Trophoblast cell (in vitro differentiated cells and primary cell): ENCODE data around the gene KIF7. TPM values are rescaled to one million over a fixed set of nuclear protein-coding genes. Genes with fewer than 3 reads are reported as not detected.

Source experiments
- DNase-seq, 2 donors: peaks; one replicate each; pipeline ENCODE4 v3.0.0-alpha.2; 2016
- H2AFZ ChIP-seq: 2 replicates; pipeline ENCODE4 v1.6.1; 2013; ENCODE audit warnings: low read length, moderate library complexity, mild to moderate bottlenecking; ENCODE audit not compliant: insufficient read depth, poor library complexity
- H2AK5ac ChIP-seq: 2 replicates; pipeline ENCODE4 v1.6.1; 2013; ENCODE audit warnings: mild to moderate bottlenecking, low read length
- H2BK120ac ChIP-seq: 2 replicates; pipeline ENCODE4 v1.6.1; 2013; ENCODE audit warnings: low read length, mild to moderate bottlenecking, moderate library complexity; ENCODE audit not compliant: insufficient read depth, poor library complexity
- H2BK12ac ChIP-seq: 2 replicates; pipeline ENCODE4 v1.6.1; 2013; ENCODE audit warnings: mild to moderate bottlenecking, low read length, moderate library complexity
- H2BK5ac ChIP-seq: 2 replicates; pipeline ENCODE4 v1.6.1; 2013; ENCODE audit warnings: low read length, low read depth, moderate library complexity, mild to moderate bottlenecking; ENCODE audit not compliant: poor library complexity
- H3K14ac ChIP-seq: 2 replicates; pipeline ENCODE4 v1.6.1; 2013; ENCODE audit warnings: mild to moderate bottlenecking, low read length
- H3K18ac ChIP-seq: 2 replicates; pipeline ENCODE4 v1.6.1; 2013; ENCODE audit warnings: mild to moderate bottlenecking, low read length
- H3K23ac ChIP-seq: 2 replicates; pipeline ENCODE4 v1.6.1; 2013; ENCODE audit warnings: low read length
- H3K27ac ChIP-seq: 2 replicates; pipeline ENCODE4 v1.5.1; 2013; ENCODE audit warnings: low read depth, mild to moderate bottlenecking, inconsistent platforms, low read length, moderate library complexity
- H3K27me3 ChIP-seq: 2 replicates; pipeline ENCODE4 v1.6.1; 2013; ENCODE audit warnings: inconsistent platforms, mild to moderate bottlenecking, low read length, moderate library complexity; ENCODE audit not compliant: insufficient read depth
- H3K36me3 ChIP-seq, 2 experiments: 1 replicate in 1 of 2; 2 replicates in 1 of 2; pipeline ENCODE4 v1.6.1; 2013; ENCODE audit warnings: low read length in 2 of 2, mild to moderate bottlenecking in 2 of 2, moderate library complexity in 1 of 2; ENCODE audit not compliant: insufficient read depth in 2 of 2, control insufficient read depth in 1 of 2
- H3K4ac ChIP-seq: 2 replicates; pipeline ENCODE4 v1.6.1; 2013; ENCODE audit warnings: low read depth, mild to moderate bottlenecking, low read length, moderate library complexity
- H3K4me1 ChIP-seq, 2 experiments: 1 replicate in 1 of 2; 2 replicates in 1 of 2; pipeline ENCODE4 v1.6.1; 2013; ENCODE audit warnings: low read length in 2 of 2, mild to moderate bottlenecking in 2 of 2, moderate library complexity in 1 of 2; ENCODE audit not compliant: insufficient read depth in 2 of 2, control insufficient read depth in 1 of 2
- H3K4me2 ChIP-seq: 2 replicates; pipeline ENCODE4 v1.6.1; 2013; ENCODE audit warnings: inconsistent platforms, mild to moderate bottlenecking, low read length, moderate library complexity
- H3K4me3 ChIP-seq: 2 replicates; pipeline ENCODE4 v1.5.1; 2013; ENCODE audit warnings: mild to moderate bottlenecking, low read depth, low read length, inconsistent platforms
- H3K79me1 ChIP-seq: one replicate; pipeline ENCODE4 v1.6.1; 2013; ENCODE audit warnings: low read length
- H3K79me2 ChIP-seq: 2 replicates; pipeline ENCODE4 v1.6.1; 2013; ENCODE audit warnings: low read length, mild to moderate bottlenecking; ENCODE audit not compliant: control insufficient read depth, insufficient read depth, poor library complexity
- H3K9ac ChIP-seq: 2 replicates; pipeline ENCODE4 v1.6.1; 2013; ENCODE audit warnings: mild to moderate bottlenecking, low read length
- H3K9me3 ChIP-seq: 2 replicates; pipeline ENCODE4 v1.6.1; 2013; ENCODE audit warnings: low read depth, mild to moderate bottlenecking, control low read depth, inconsistent platforms, low read length; ENCODE audit not compliant: insufficient read depth
- H4K12ac ChIP-seq: 2 replicates; pipeline ENCODE4 v1.6.1; 2013; ENCODE audit warnings: low read depth, mild to moderate bottlenecking, low read length, moderate library complexity
- H4K8ac ChIP-seq: 2 replicates; pipeline ENCODE4 v1.6.1; 2013; ENCODE audit warnings: low read depth, mild to moderate bottlenecking, low read length, moderate library complexity
- H4K91ac ChIP-seq: one replicate; pipeline ENCODE4 v1.6.1; 2013; ENCODE audit warnings: low read depth, mild to moderate bottlenecking, low read length, moderate library complexity
- WGBS: extraction: QIAGEN DNeasy Blood & Tissue Kit; methylation state at CpG from one replicate; pipeline ENCODE4 v1.1.7; 2013; ENCODE audit warnings: missing lambda C conversion rate; ENCODE audit not compliant: insufficient read length, insufficient coverage; ENCODE audit errors: extremely low coverage; 5-methylcytosine and 5-hydroxymethylcytosine counted together
- polyA plus RNA-seq: library from polyadenylated mRNA; stranded (reverse); fragments of 200-250 nt; gene quantifications from 2 replicates; pipeline ENCODE4 v1.2.3, GENCODE V29; 2013

The KIF7 gene
- 3.2 and 3.3 TPM in 2 replicates for polyA plus RNA-seq

GRCh38 chr15:89654847-89655805, at the start of gene KIF7:
Gene KIF7 (minus strand): TSS chr15:89655467. CDS start chr15:89652930, 2,537 bp downstream.
- DNase-seq, result peak; percentile 13 to 55
- no peaks in the 10 kb centered on the region for H3K9me3 ChIP-seq
- H3K23ac ChIP-seq, result no peak within 1 kb of the TSS
- peaks cover 5 to 6% of the 10 kb centered on the region in 2 experiments for H3K4me1 ChIP-seq
- H3K9ac ChIP-seq, result peak within 1 kb of the TSS; percentile 69
- peaks cover 4% of the 10 kb centered on the region for H3K27me3 ChIP-seq
- H4K8ac ChIP-seq, result peak within 1 kb of the TSS; percentile 71
- WGBS, result no CpG with 5 or more reads among the region's 87 CpGs
- no peak within 1 kb of the TSS for H2BK12ac ChIP-seq
- H3K18ac ChIP-seq, result peak within 1 kb of the TSS; percentile 19
- H4K12ac ChIP-seq, result peak within 1 kb of the TSS; percentile 19
- H3K4ac ChIP-seq, result peak within 1 kb of the TSS; percentile 30
- H2AK5ac ChIP-seq, result peak within 1 kb of the TSS; percentile 12
- H4K91ac ChIP-seq, result peak within 1 kb of the TSS; percentile 4
- peak within 1 kb of the TSS; percentile 50 for H3K14ac ChIP-seq
- H3K36me3 ChIP-seq, result peaks cover 0 to 4% of the 10 kb centered on the region in 2 experiments
- peak within 1 kb of the TSS; percentile 85 for H2AFZ ChIP-seq
- H3K4me3 ChIP-seq, result peak within 1 kb of the TSS; percentile 86
- H3K79me1 ChIP-seq, result peaks cover 6% of the 10 kb centered on the region
- H3K4me2 ChIP-seq, result peak within 1 kb of the TSS; percentile 78
- H2BK120ac ChIP-seq, result no peak within 1 kb of the TSS
- no peak within 1 kb of the TSS for H3K27ac ChIP-seq
- H3K79me2 ChIP-seq, result peaks cover 6% of the 10 kb centered on the region
- no peak within 1 kb of the TSS for H2BK5ac ChIP-seq

- no peak overlapping the region for H3K4ac ChIP-seq
- H3K4me3 ChIP-seq, result no peak overlapping the region
- no peak overlapping the region for H2BK12ac ChIP-seq
- H3K27ac ChIP-seq, result no peak overlapping the region
- no peak overlapping the region for H2AFZ ChIP-seq
- no peak overlapping the region for H3K4me2 ChIP-seq
- no peak overlapping the region for H3K23ac ChIP-seq
- H2BK5ac ChIP-seq, result no peak overlapping the region
- no peaks in the 10 kb centered on the region for H3K27me3 ChIP-seq
- H2BK120ac ChIP-seq, result no peak overlapping the region
- H3K14ac ChIP-seq, result no peak overlapping the region
- H2AK5ac ChIP-seq, result no peak overlapping the region
- H4K91ac ChIP-seq, result no peak overlapping the region
- no peaks in the 10 kb centered on the region for H3K79me1 ChIP-seq
- no peak for DNase-seq
- H3K9me3 ChIP-seq, result no peaks in the 10 kb centered on the region
- H3K4me1 ChIP-seq, result peaks cover 0 to 3% of the 10 kb centered on the region in 2 experiments
- H4K8ac ChIP-seq, result no peak overlapping the region
- H4K12ac ChIP-seq, result no peak overlapping the region
- H3K79me2 ChIP-seq, result no peaks in the 10 kb centered on the region
- no peak overlapping the region for H3K9ac ChIP-seq
- no peak overlapping the region for H3K18ac ChIP-seq
- H3K36me3 ChIP-seq, result no peaks in the 10 kb centered on the region
Measured at GRCh38 chr15:89704411-89704810, 49.1 kb upstream of the KIF7 start.

GRCh38 chr15:89695198-89695597, 39.9 kb upstream of the KIF7 start:
- Histone ChIP-seq H3K27ac (no peak overlapping the region), H2BK120ac (no peak overlapping the region)
- WGBS, result no CpG with 5 or more reads among the region's 1 CpG

GRCh38 chr15:89693696-89694095, 38.4 kb upstream of the KIF7 start:
- H3K14ac ChIP-seq, result no peak overlapping the region
- WGBS, result no CpG with 5 or more reads among the region's 1 CpG
- no peaks in the 10 kb centered on the region for H3K27me3 ChIP-seq
- H2BK5ac ChIP-seq, result no peak overlapping the region
- H4K12ac ChIP-seq, result no peak overlapping the region
- no peak overlapping the region for H3K27ac ChIP-seq
- no peak overlapping the region for H3K4me2 ChIP-seq
- no peak overlapping the region for H3K4ac ChIP-seq
- no peak overlapping the region for H2AK5ac ChIP-seq
- H3K4me1 ChIP-seq, result peaks cover 2 to 8% of the 10 kb centered on the region in 2 experiments
- no peaks in the 10 kb centered on the region for H3K9me3 ChIP-seq
- H4K8ac ChIP-seq, result no peak overlapping the region
- peaks cover 4% of the 10 kb centered on the region for H3K79me2 ChIP-seq
- peaks cover 4% of the 10 kb centered on the region for H3K79me1 ChIP-seq
- no peak overlapping the region for H3K23ac ChIP-seq
- H2BK120ac ChIP-seq, result no peak overlapping the region
- H3K18ac ChIP-seq, result no peak overlapping the region
- H4K91ac ChIP-seq, result no peak overlapping the region
- no peak overlapping the region for H3K9ac ChIP-seq
- DNase-seq, result peak; percentile 54 to 98
- no peak overlapping the region for H3K4me3 ChIP-seq
- no peaks in the 10 kb centered on the region for H3K36me3 ChIP-seq
- no peak overlapping the region for H2BK12ac ChIP-seq
- H2AFZ ChIP-seq, result no peak overlapping the region

More at GRCh38 chr15:89695198-89695597, 39.9 kb upstream of the KIF7 start:
- Histone ChIP-seq H3K4me3 (no peak overlapping the region), H3K27me3 (no peaks in the 10 kb centered on the region), H3K23ac (no peak overlapping the region), H2BK5ac (no peak overlapping the region), H3K4me1 (peaks cover 2 to 4% of the 10 kb centered on the region in 2 experiments), H3K14ac (no peak overlapping the region), H2AK5ac (no peak overlapping the region), H3K9ac (no peak overlapping the region), H2AFZ (no peak overlapping the region), H4K8ac (no peak overlapping the region), H3K79me2 (peaks cover 3% of the 10 kb centered on the region), H3K79me1 (peaks cover 3% of the 10 kb centered on the region), H3K4ac (no peak overlapping the region), H3K9me3 (no peaks in the 10 kb centered on the region), H3K18ac (no peak overlapping the region), H4K91ac (no peak overlapping the region), H3K36me3 (no peaks in the 10 kb centered on the region), H3K4me2 (no peak overlapping the region), H4K12ac (no peak overlapping the region), H2BK12ac (no peak overlapping the region)
- no peak for DNase-seq
